ENCODE measurements around the gene CXCL12.

The CXCL12 gene

DNA sequence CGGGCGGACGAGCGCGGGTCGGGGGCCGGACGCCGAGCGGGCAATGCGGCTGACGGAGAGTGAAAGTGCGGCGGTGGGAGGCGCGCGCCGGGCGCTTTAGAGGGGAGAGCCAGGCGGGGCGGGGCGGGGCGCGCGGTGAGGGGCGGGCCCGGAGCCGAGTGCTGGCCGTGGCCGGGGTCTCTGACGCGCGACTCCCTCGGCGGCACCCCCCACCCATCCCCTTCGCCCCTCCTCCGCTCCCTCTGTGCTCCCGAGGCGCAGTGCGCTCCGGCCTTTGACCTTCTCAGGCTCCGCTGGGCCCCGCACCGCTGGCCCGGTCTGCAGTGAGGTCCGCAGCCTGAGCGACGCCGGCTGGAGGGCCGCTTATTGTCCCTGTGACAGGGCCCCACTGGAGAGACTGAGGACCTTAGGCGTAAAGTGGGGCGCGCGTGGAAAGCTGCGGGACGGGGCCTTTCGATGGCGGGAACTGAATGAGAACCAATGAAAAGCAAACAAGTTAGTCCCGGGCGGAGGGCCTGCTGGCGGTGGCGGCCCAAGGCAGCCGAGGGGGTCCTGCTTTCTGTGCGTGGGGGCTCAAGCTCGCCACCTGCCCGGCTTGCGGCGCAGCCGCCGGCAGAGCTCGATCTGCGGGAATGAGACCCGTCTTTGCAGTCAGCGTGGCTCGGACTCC, at the start of gene CXCL12:
CXCL12 (minus strand) TSS at position 72 of the 670 bp plus-strand sequence. CDS start 92 bp downstream, outside the sequence.
- DNase-seq (ENCODE audit: low read depth), result no peak

GRCh38 chr10:44427479-44427878, 42.6 kb upstream of the CXCL12 start:
- DNase-seq (ENCODE audit: low read depth), result no peak

- no peak for DNase-seq (ENCODE audit: low read depth)
Measured at GRCh38 chr10:44427037-44427436, 42.1 kb upstream of the CXCL12 start.

DNA sequence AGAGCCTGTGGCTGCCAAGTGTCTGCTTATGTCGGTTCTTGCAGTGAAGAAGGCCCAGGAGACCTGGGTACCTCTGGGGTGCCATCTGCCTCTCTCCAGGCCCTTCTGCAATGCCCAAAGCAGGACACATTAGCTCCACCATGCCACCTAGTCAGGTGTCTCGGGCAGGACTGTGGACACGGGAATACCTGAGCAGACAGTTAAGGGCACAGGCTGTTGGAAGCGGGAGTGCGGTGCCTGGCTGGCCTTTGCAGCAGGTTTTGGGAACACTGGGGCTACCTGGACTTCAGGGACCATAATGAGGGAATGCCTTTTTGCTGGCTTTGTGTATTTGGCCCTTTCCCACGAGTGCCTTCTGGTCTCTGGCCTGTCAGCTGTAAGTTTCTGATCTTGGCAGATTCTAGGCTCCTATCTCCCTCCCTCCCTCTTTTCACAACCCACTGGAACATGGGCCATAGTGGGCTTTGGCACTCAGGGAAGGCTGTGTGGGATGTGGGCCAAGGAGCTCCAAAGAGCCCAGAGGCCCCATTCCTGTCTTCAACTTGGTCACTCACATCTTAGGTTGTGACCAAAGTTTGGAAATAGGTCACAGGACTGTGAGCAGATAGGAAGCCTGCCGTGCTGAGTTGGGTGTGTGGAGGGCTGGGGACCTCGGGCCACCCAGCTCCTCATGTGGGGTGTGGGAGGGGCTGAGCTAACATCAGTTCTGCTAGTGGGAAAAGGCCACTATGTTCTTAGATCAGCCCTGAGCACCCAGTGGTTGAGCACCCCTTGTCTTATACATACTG, 41.5 kb upstream of the CXCL12 start:
- DNase-seq (ENCODE audit: low read depth), result no peak

DNA sequence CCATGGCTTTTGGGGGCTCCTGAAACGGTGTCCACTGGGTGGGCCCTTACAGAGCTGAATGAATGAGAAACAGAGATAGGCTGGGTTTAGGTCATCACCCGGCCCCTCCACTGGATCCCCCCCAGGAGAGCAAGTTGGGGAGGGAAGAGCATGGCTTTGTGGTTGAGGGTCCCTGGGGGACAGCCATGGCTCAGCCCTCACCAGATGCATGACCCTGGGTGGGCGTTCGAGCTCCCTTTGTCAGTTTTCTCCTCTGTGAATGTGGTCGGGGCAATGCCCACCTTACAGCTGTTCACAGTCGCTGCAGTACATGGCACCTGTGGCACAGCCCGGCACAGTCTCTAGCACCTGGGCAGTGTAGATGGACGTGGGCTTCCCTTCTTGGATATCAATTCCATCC, 40.6 kb upstream of the CXCL12 start:
- DNase-seq (ENCODE audit: low read depth), result no peak

GRCh38 chr10:44424957-44425356, 40.1 kb upstream of the CXCL12 start:
- DNase-seq (ENCODE audit: low read depth), result no peak

GRCh38 chr10:44424298-44424697, 39.4 kb upstream of the CXCL12 start:
- DNase-seq (ENCODE audit: low read depth), result no peak

DNA sequence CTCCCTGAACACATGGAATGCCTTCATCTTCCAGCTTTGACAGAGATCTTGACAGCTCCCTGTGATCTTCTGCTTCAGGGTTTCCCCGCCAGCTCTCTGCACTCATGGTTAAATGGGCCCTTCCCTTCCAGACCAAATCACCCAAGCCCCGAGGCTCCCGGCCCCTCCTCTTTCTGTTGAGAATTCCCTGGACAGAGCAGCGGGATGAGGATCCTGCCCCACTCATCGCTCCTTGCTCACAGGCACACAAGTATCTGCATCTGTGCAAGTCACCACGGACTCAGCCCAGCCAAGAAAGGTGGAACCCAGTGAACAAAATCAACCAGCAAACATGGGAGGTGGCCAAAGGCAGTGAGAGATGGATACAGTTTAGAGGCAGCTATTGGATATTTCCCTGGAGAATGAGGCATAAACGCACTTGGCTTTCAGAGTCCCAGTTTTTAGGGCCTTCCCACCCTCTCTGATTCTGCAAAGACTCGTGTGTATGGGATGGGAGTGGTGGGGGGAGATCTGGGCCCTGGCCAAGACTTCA, 37.7 kb upstream of the CXCL12 start:
- no peak for DNase-seq (ENCODE audit: low read depth)

GRCh38 chr10:44422153-44422552, 37.3 kb upstream of the CXCL12 start:
- DNase-seq (ENCODE audit: low read depth), result no peak

DNA sequence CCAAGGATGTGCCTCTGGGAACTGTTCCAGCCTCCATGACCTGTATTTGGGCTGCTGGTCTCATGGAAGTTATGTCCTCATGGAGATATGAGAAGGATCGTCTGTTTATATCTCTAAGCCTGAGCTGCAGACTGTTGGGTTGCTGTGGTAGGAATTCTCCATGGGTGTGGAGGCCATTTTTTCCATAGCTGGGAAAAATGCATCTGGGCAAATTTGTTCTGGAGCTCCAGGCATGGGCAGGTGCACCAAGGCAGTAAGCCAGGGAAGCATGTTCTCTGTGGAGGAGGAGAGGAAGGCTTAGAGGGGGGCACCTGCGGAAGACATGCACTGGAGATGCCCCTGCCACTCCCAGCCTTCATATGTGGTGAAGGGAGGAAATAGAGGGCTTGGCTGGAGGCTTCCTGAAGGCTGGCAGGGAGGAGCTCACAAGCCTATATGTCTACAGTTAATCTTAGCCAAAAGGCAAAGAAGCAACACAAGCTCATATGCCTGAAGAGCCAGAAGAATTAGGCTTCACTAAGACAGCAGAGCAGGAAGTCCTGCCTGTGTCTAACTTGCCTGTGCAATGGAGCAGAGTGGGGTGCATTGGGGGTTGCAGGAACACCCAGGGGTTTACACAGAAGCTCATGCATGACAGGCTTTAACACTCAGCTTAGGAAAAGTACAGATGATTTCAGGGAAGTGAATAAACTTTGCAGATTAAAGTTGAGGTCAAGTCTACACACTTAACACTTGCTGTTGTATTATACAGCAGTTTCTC, 35.1 kb upstream of the CXCL12 start:
- DNase-seq (ENCODE audit: low read depth), result no peak

DNA sequence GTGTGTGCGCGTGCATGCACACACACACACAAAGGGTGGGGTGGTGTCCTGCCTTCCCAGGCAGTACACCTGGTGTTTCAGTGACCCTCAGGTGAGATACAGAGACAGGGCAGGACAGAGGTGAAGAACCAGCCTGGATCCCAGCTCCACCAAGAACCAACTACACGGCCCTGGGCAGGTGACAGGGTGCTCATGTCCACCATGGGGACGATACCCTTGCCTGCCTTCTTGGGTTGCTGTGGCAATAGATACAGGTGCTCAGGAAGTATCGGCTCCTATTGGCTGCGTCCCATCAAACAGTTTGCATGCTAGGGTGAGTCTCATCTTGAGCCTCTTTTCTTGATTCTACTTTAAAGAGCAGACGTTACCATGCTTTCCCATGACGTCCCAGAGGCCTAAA, 33.7 kb upstream of the CXCL12 start:
- no peak for DNase-seq (ENCODE audit: low read depth)

DNA sequence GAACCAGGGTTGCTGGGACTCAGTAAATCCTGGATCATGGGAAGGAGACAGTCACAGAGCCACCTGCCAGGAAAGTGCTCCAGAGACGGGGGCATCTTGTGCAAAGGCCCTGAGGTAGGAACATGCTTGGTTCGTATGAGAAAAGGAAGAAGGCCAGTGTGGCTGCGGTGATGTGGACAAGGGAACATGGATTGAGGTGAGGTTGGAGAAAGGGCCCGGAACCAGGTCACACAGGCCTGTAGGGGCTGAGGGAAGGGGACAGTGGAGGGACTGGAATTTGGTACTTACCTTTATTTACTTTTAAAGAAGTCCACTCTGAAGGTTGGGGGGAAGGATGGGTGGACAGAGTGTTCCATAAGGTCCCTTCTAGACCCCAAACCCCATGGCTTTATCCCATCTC, 32.9 kb upstream of the CXCL12 start:
- no peak for DNase-seq (ENCODE audit: low read depth)

GRCh38 chr10:44416936-44417335, 32.0 kb upstream of the CXCL12 start:
- DNase-seq (ENCODE audit: low read depth), result no peak

DNA sequence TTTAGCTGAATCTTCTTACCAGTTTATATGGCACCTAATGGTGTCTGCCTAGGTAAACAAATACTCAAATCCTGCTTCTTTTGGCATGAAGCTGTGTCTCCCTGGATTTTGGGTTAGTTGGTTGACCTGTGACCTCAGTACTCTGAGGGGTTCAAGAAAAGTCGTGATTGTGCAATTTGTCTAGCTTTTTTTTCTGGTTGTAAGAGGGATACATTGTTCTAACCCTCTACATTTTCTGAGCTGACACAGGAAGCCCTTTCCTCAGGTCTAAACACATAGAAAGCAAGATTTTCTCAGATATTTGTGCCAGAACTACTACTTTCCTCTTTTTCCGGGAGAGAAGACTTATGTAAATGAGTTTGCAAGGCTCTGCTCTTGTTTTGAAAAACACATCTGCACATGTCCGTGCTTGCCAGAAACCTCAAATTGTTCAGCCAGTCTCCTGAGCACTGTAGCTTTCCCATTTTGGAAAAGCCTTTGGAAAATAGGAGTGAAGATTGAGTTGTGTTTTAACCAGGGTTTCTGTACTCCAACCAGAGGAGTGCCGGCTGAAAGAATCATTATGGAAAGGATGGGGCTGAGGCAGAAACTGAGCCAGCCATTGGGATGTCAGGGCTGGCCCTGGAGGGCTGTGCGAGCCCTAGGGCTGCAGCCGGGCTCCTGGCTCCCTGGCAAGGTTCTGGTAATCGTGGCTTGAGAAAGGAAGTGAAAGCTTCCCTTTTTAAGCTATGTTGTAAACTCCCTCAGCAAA, 31.3 kb upstream of the CXCL12 start:
- no peak for DNase-seq (ENCODE audit: low read depth)

DNA sequence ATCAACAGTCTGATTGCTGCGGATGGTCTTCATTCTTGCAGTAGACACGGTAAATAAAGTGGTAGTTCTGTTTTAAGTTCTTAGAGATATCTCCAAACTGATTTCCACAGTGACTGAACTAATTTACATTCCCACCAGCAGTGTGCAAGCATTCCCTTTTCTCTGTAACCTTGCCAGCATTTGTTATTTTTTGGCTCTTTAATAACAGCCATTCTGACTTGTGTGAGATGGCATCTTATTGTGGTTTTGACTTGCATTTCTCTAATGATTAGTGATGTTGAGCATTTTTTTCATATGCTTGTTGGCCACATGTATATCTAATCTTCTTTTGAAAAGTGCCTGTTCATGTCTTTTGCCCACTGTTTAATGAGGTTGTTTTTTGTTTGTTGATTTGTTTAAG, 30.2 kb upstream of the CXCL12 start:
- no peak for DNase-seq (ENCODE audit: low read depth)

DNA sequence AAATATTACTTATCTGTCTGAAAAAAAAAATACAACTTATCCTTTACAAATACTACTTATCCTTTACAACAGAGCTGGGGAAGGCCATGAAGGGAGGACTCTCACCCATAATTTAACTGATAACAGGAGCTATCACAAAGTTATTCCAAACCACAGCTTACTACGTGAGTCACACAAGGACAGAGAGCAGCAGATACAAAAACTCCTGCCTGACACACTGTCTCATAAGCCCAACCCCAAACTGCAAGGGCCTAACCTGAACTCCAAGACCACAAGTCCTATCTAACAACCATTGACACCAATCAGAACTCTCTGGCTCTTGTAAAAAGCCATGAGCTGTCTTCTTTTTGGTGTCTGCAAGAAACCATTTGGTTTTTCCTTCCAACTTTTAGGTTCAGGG, 28.5 kb upstream of the CXCL12 start:
- no peak for DNase-seq (ENCODE audit: low read depth)

- no peak for DNase-seq (ENCODE audit: low read depth)
Measured at GRCh38 chr10:44411251-44411650, 26.4 kb upstream of the CXCL12 start.

DNA sequence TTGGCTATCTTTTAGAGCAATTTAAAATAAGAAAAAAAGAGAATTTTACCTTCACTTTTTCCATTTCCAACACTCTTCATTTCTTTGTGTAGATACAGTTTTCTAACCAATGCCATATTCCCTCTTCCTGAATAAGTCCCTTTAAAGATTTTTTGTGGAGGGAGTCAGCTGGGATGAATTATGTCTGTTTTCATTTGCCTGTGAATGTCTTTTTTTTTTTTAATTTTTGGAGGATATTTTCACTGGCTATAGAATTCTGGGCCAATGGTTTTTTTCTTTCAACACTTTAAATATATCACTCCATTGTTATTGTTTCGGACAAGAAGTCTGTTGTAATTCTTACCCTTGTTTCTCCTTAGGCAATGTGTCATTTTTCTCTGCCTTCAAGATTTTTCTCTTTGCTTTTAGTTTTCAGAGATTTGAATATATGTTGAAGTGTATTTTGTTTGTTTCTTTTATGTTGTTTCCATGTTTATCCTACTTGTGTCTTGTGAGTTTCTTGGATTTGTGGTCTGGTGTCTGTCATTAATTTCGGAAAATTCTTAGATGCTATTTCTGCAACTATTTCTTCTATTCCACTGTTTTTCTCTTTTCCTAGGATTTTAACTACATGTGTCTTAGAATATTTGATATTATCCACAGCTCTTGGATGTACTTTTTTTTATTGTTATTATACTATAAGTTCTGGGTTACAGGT, 20.0 kb upstream of the CXCL12 start:
- DNase-seq (ENCODE audit: low read depth), result no peak

GRCh38 chr10:44402465-44403195, 17.7 kb upstream of the CXCL12 start:
- no peak for DNase-seq (ENCODE audit: low read depth)

DNA sequence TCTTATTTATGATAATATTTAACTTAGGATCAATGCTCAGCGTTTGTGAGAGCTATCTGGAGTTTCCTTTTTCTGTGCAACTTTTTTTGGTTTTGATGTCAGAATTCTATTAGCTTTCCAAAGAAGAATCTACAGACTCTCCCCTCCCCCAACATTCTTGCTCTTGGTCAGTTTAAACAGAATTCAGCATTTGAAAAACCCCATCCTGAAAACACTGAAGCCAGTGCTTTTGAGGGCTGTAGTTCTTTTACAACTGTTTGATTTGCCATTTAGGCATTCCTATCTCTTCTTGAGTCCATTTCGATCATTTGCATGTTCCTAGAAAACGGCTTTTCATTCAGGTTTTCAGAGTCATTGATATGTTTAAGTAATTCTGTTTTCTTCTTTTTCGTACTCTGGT, 15.6 kb upstream of the CXCL12 start:
- no peak for DNase-seq (ENCODE audit: low read depth)
